ENCODE measurements around the gene CLEC16A. TPM values are rescaled to one million over a fixed set of nuclear protein-coding genes. Genes with fewer than 3 reads are reported as not detected.

The CLEC16A gene
- total RNA-seq, 1 donor from 2014 or later = 33.4 TPM

GRCh38 chr16:10935226-10935915 is 9.0 kb upstream of the CLEC16A start:
- H3K27me3 Mint-ChIP-seq = no peaks in the 10 kb centered on the region
- no peak overlapping the region for H3K4me3 Mint-ChIP-seq
- H3K9me3 Mint-ChIP-seq = no peaks in the 10 kb centered on the region
- H3K27ac Mint-ChIP-seq = no peak overlapping the region
- TF ChIP-seq CTCF (conservative IDR thresholded peaks at IDR 0.05) = no peak
- H3K36me3 Mint-ChIP-seq = peaks cover 8% of the 10 kb centered on the region
- peaks cover 23% of the 10 kb centered on the region for H3K4me1 Mint-ChIP-seq (ENCODE audit: unreplicated experiment)
- DNase-seq (ENCODE audit: extremely low spot score, unreplicated experiment) = no peak

DNA sequence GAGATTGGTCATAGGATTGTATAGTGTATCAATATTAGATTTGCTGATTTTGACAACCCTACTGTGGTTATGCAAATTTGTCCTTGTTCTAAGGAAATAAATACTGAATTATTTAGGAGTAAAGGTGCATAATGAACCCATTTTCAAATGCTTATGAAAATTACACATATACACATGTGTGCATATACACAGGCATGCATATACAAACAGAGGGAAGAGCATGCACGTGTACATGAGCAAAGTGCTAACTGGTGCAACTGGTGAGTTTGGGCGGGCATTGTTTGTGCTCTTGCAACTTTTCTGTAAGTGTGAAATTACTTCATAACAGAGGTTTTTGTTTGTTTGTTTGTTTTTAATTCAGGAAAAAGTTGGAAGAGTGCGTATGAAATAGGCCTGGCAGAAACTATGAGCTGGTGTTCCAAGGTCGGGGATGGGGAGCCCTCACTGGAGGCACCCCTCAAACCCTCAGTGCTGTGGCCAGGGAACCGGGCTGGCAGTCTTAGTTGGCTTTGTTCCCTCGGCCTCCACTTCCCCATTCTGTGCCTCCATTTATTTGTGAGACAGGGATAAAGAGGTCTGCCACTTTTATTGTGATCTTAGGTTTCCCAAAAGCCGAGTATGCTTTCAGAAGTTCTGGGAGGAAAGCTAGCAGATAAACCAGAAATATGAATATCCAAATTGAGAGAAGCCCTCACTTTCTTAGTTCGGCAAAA is 7.9 kb upstream of the CLEC16A start:
- Mint-ChIP-seq H3K27ac (no peak overlapping the region), H3K4me3 (no peak overlapping the region), H3K36me3 (peaks cover 11% of the 10 kb centered on the region), H3K27me3 (no peaks in the 10 kb centered on the region), H3K4me1 (ENCODE audit: unreplicated experiment) (peaks cover 30% of the 10 kb centered on the region), H3K9me3 (no peaks in the 10 kb centered on the region)
- no peak for DNase-seq (ENCODE audit: extremely low spot score, unreplicated experiment)
- TF ChIP-seq CTCF (conservative IDR thresholded peaks at IDR 0.05) = no peak

DNA sequence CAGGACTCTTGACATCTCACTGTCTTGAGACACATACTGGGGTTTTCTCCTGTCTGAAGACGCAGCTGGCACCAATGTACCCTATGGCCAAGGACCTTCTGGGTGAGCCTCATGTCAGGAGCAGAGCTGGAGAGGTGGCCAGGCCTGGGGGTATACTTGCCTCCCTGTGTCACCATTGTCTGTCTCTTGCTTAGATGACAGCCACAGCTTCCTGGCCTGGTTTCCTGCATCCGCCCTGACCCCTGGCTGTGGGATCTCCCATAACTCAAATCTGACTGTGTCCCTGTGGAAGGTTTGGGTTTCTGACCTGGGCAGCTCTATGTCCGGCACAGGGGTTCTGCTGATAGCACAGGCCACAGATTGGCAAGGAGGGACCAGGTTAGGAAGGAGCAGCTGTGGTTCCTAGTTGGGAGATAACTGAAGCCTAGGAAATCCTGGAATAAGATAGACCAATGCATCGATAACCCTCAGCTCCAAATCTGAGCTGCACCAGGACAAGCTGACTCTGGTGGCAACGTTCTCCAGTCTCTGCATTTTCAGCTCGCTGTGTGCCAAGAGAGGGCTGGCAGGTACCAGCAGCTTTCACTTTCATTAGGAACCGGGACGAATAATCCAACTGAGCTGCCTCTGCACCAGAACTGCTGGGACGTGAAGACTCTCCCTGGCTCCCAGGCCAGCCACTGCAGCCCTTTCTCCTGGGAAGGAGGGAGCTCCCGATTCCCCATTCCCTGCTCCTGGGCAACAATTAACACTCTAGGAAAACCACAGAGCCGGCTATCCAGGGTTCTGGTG is 7.1 kb upstream of the CLEC16A start:
- H3K4me1 Mint-ChIP-seq (ENCODE audit: unreplicated experiment) = peaks cover 30% of the 10 kb centered on the region
- no peaks in the 10 kb centered on the region for H3K9me3 Mint-ChIP-seq
- H3K36me3 Mint-ChIP-seq = peaks cover 11% of the 10 kb centered on the region
- no peak overlapping the region for H3K27ac Mint-ChIP-seq
- H3K4me3 Mint-ChIP-seq = no peak overlapping the region
- no peaks in the 10 kb centered on the region for H3K27me3 Mint-ChIP-seq
- no peak for DNase-seq (ENCODE audit: extremely low spot score, unreplicated experiment)
- TF ChIP-seq CTCF (conservative IDR thresholded peaks at IDR 0.05) = no peak

DNA sequence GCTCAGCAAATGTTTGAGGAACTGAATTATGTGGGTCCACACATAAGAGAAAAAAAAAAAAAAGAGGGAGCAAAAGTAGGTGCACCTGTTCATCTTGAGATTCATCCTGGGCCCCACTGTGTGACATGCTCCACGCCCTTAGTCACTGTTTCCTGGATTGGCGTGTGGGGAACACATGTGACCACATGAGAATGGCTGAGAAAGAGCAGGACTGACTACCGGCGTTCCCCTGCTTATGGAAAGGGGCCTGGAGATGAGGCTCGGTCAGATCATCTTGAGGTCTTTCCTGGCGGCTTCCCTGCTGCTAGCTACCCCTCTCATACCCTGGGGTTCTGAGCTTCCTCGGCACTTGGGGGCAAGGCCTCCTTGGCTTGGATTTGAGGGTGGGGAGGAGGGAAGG is 6.0 kb upstream of the CLEC16A start:
- Mint-ChIP-seq H3K9me3 (no peaks in the 10 kb centered on the region), H3K4me1 (ENCODE audit: unreplicated experiment) (peaks cover 34% of the 10 kb centered on the region), H3K27ac (no peak overlapping the region)

More for the DNA sequence above, 6.0 kb upstream of the CLEC16A start:
- Mint-ChIP-seq H3K36me3 (peaks cover 11% of the 10 kb centered on the region), H3K27me3 (no peaks in the 10 kb centered on the region), H3K4me3 (no peak overlapping the region)
- no peak for TF ChIP-seq CTCF (conservative IDR thresholded peaks at IDR 0.05)
- no peak for DNase-seq (ENCODE audit: extremely low spot score, unreplicated experiment)

Data from type B pancreatic cell (in vitro differentiated cells).